DND-41 (cell line): Measurements from ENCODE around the gene CEBPB.

Experiments
- ATAC-seq: fragments of 200-7000 bp; cut with Tn5 transposase; 3 replicates; pipeline ENCODE4 v1.9.1; 2021; ENCODE audit warnings: low read depth; ENCODE audit not compliant: insufficient read depth
- DNase-seq: peaks from one replicate; pipeline ENCODE4 v3.0.0-alpha.2; 2020
- H2AFZ ChIP-seq: 2 replicates; pipeline ENCODE4 v1.6.0; 2012; ENCODE audit warnings: low read depth, low read length
- H3K27ac ChIP-seq: 2 replicates; pipeline ENCODE4 v1.5.1; 2012; ENCODE audit warnings: low read length, inconsistent platforms
- H3K27me3 ChIP-seq: fragments of 200-600 bp; sonication (generic); 2 replicates; pipeline ENCODE4 v1.6.0; 2012; ENCODE audit warnings: low read length, mild to moderate bottlenecking, inconsistent platforms; ENCODE audit not compliant: insufficient read depth, poor library complexity
- H3K36me3 ChIP-seq: 2 replicates; pipeline ENCODE4 v1.5.1; 2012; ENCODE audit warnings: low read length, inconsistent platforms; ENCODE audit not compliant: insufficient read depth
- H3K4me1 ChIP-seq: 2 replicates; pipeline ENCODE4 v1.5.1; 2012; ENCODE audit warnings: mild to moderate bottlenecking, low read length; ENCODE audit not compliant: insufficient read depth
- H3K4me2 ChIP-seq: 2 replicates; pipeline ENCODE4 v1.6.0; 2012; ENCODE audit warnings: mild to moderate bottlenecking, moderate library complexity, low read length, inconsistent platforms; ENCODE audit not compliant: insufficient read depth
- H3K4me3 ChIP-seq, 2 experiments: fragments of 200-600 bp in 1 of 2; shearing (Covaris generic) in 1 of 2; 2 replicates each; pipeline ENCODE4 v1.5.1; 2012 to 2016; ENCODE audit warnings: inconsistent platforms in 2 of 2, low read length in 2 of 2, mild to moderate bottlenecking in 2 of 2, low read depth in 1 of 2, moderate library complexity in 1 of 2
- H3K79me2 ChIP-seq: 2 replicates; pipeline ENCODE4 v1.6.0; 2012; ENCODE audit warnings: low read length, inconsistent platforms; ENCODE audit not compliant: insufficient read depth
- H3K9ac ChIP-seq: 2 replicates; pipeline ENCODE4 v1.6.0; 2012; ENCODE audit warnings: low read depth, mild to moderate bottlenecking, inconsistent platforms, low read length, moderate library complexity
- H3K9me3 ChIP-seq: 2 replicates; pipeline ENCODE4 v1.5.1; 2012; ENCODE audit warnings: low read length, moderate library complexity, mild to moderate bottlenecking, inconsistent platforms; ENCODE audit not compliant: insufficient read depth, severe bottlenecking
- H4K20me1 ChIP-seq: 2 replicates; pipeline ENCODE4 v1.6.0; 2012; ENCODE audit warnings: low read length; ENCODE audit not compliant: insufficient read depth
- EZH2 ChIP-seq: IDR thresholded peaks from 3 replicates; pipeline ENCODE4 v1.6.1; 2012; ENCODE audit warnings: borderline replicate concordance, low read depth, mild to moderate bottlenecking, moderate library complexity, low read length, inconsistent platforms; ENCODE audit not compliant: severe bottlenecking
- TF ChIP-seq, protein P1 (sequence below): IDR thresholded peaks from 2 replicates; pipeline ENCODE4 v1.5.1; 2012; ENCODE audit warnings: borderline replicate concordance, low read length, moderate library complexity, mild to moderate bottlenecking; ENCODE audit not compliant: poor library complexity, severe bottlenecking; ENCODE audit errors: extremely low read depth

Gene CEBPB

GRCh38 chr20:50170549-50171220 lies 19.9 kb upstream of the CEBPB start:
- TF ChIP-seq, protein P1, sequence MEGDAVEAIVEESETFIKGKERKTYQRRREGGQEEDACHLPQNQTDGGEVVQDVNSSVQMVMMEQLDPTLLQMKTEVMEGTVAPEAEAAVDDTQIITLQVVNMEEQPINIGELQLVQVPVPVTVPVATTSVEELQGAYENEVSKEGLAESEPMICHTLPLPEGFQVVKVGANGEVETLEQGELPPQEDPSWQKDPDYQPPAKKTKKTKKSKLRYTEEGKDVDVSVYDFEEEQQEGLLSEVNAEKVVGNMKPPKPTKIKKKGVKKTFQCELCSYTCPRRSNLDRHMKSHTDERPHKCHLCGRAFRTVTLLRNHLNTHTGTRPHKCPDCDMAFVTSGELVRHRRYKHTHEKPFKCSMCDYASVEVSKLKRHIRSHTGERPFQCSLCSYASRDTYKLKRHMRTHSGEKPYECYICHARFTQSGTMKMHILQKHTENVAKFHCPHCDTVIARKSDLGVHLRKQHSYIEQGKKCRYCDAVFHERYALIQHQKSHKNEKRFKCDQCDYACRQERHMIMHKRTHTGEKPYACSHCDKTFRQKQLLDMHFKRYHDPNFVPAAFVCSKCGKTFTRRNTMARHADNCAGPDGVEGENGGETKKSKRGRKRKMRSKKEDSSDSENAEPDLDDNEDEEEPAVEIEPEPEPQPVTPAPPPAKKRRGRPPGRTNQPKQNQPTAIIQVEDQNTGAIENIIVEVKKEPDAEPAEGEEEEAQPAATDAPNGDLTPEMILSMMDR, result no peak
- TF ChIP-seq EZH2, result no peak
- H3K27me3 ChIP-seq, result no peaks in the 10 kb centered on the region
- no peak for ATAC-seq
- H4K20me1 ChIP-seq, result no peaks in the 10 kb centered on the region
- DNase-seq, result no peak
- H3K9ac ChIP-seq, result no peak overlapping the region
- no peaks in the 10 kb centered on the region for H3K9me3 ChIP-seq
- no peak overlapping the region for H3K4me3 ChIP-seq
- no peak overlapping the region for H2AFZ ChIP-seq
- no peak overlapping the region for H3K27ac ChIP-seq
- H3K79me2 ChIP-seq, result no peaks in the 10 kb centered on the region
- peaks cover 14% of the 10 kb centered on the region for H3K4me1 ChIP-seq
- H3K36me3 ChIP-seq, result no peaks in the 10 kb centered on the region
- H3K4me2 ChIP-seq, result no peak overlapping the region

DNA sequence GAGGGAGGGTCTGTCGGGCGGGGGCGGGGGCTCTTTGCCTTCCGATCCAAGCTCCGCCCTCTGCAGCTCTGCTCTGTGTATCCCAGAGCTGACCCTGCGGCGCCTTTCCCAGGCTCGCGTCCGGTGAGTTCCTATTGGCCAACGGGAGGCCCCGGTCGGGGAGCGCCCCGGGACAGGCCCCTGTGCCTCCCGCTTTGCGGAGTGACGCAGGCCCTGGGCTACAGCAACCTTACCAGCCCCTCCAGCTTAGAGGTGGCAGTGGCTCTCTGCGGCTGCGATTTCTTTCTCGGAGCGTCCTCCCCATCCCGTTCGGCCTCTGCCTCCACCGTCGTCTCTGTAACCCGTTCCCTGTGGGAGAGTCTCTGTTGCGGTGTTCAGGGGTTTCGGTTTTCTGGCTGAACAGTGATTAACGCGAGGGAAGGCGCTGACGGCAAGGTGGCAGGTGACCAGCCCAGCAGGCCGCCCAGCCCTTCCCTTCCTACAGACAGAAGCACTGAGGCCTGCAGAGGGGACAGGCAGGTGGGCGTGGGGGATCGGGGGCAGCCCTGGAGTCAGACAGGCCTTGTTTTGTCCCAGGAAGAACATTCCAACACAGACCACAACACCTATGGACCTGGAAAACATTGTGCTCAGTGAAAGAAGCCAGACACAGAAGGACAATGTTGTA lies 18.1 kb upstream of the CEBPB start:
- H3K9me3 ChIP-seq, result no peaks in the 10 kb centered on the region
- no peaks in the 10 kb centered on the region for H3K36me3 ChIP-seq
- no peak overlapping the region for H3K27ac ChIP-seq
- ATAC-seq, result no peak
- H3K79me2 ChIP-seq, result no peaks in the 10 kb centered on the region
- H3K4me1 ChIP-seq, result no peaks in the 10 kb centered on the region
- H3K4me3 ChIP-seq, result no peak overlapping the region
- H3K4me2 ChIP-seq, result no peak overlapping the region; the same call in 1 of the 2 replicates
- no peak overlapping the region for H3K9ac ChIP-seq
- no peak for DNase-seq
- no peak overlapping the region for H2AFZ ChIP-seq
- H3K27me3 ChIP-seq, result no peaks in the 10 kb centered on the region
- no peak for TF ChIP-seq EZH2
- TF ChIP-seq, protein P1, result no peak
- no peaks in the 10 kb centered on the region for H4K20me1 ChIP-seq

DNA sequence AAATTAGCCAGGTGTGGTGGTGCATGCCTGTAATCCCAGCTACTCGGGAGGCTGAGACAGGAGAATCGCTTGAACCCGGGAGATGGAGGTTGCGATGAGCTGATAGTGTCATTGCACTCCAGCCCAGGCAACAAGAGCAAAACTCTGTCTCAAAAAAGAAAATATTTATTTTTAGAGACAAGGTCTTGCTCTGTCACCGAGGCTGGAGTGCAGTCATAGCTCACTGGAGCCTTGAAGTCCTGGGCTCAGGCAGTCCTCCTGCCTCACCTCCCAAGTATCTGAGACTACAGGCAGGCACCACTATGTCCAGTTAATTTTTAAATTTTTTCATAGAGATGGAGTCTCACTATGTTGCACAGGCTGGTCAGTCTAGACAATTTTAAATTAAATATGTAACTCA lies 16.2 kb upstream of the CEBPB start:
- Histone ChIP-seq H4K20me1 (no peaks in the 10 kb centered on the region), H3K4me2 (no peak overlapping the region), H3K27ac (no peak overlapping the region), H2AFZ (no peak overlapping the region), H3K4me3 (no peak overlapping the region), H3K36me3 (no peaks in the 10 kb centered on the region), H3K79me2 (no peaks in the 10 kb centered on the region), H3K9me3 (no peaks in the 10 kb centered on the region), H3K4me1 (no peaks in the 10 kb centered on the region), H3K27me3 (no peaks in the 10 kb centered on the region), H3K9ac (no peak overlapping the region)
- ATAC-seq (no peak), DNase-seq (no peak)
- no peak for TF ChIP-seq EZH2
- TF ChIP-seq, protein P1, result no peak
